Measurements from ENCODE around the gene ZNG1F.
"Not testable (repeated sequence)": the region's sequence is repeated elsewhere in the genome, so short reads cannot be mapped to it uniquely, and the experiment has no call there.

DNA sequence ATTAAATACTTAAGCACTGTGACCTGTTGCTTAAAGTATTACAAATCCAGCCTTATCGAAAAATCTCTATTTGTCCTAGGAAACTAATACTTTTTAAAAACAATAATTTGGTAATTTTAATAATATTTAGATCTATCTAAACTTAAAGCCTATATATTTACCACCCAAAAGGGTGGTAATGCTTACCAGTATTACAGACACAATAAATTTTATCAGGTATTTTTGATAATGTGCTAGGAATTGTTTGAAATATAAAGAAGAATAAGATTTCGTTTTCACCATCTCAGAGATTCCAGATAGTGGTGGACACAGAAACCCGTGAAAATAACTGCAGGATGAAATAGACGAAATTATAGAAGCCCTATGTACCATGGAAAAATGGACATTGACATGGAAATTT lies 68.4 kb downstream of the ZNG1F start:
- not testable (repeated sequence) for TF ChIP-seq POLR2A (IDR thresholded peaks at IDR 0.05; ENCODE audit: low read length); GATA1 (IDR thresholded peaks at IDR 0.05; ENCODE audit: low read depth, low read length)

All from erythroblast (primary cell).